ENCODE results near the gene TFAP2D.

TFAP2D gene

DNA sequence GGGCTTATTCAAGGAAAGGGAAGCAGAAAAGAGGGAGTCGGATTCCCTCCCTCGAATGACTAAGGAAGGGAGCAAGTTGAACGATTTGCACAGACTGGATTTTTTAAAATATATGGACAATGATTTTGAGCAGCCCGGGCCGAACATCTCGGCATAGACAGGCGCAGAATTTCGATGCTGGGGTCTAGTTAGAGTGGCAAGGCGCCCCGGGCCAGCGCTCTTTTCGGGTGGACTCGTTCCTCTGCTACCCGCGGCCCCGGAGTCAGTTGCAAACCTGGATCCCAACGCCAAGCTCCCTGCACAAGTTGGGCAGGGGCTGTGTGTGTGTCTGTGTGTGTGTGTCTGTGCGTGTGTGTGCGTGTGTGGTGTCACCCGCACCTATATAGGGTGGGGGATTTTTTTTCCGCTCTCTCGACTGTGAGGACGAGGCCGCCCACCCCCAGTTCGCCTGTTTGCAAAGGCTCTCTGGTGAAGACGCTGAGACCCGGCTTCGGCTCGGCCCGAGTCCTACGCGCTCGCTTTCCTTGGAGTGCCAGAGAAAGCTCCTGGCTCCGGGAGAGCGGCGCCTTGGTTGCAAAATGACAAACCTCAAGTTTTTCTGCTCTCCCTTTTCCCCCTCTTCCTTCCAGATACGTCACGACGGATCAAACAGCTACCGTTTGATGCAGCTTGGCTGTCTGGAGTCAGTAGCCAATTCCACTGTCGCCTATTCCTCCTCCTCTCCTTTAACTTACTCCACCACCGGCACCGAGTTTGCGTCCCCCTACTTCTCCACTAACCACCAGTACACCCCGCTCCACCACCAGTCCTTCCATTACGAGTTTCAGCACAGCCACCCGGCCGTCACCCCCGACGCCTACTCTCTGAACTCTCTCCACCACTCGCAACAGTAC lies 1.4 kb downstream of the TFAP2D start:
- Histone ChIP-seq H3K4me1 (no peaks in the 10 kb centered on the region), H3K9me3 (no peaks in the 10 kb centered on the region), H3K4me3 (ENCODE audit: low read depth, low read length) (peak overlapping the region; percentile 49), H3K27me3 (peaks cover 41% of the 10 kb centered on the region), H3K36me3 (no peaks in the 10 kb centered on the region)
- TF ChIP-seq, protein P1, sequence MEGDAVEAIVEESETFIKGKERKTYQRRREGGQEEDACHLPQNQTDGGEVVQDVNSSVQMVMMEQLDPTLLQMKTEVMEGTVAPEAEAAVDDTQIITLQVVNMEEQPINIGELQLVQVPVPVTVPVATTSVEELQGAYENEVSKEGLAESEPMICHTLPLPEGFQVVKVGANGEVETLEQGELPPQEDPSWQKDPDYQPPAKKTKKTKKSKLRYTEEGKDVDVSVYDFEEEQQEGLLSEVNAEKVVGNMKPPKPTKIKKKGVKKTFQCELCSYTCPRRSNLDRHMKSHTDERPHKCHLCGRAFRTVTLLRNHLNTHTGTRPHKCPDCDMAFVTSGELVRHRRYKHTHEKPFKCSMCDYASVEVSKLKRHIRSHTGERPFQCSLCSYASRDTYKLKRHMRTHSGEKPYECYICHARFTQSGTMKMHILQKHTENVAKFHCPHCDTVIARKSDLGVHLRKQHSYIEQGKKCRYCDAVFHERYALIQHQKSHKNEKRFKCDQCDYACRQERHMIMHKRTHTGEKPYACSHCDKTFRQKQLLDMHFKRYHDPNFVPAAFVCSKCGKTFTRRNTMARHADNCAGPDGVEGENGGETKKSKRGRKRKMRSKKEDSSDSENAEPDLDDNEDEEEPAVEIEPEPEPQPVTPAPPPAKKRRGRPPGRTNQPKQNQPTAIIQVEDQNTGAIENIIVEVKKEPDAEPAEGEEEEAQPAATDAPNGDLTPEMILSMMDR (IDR thresholded peaks at IDR 0.05; ENCODE audit: low read depth, low read length): no peak
- no peak for DNase-seq

DNA sequence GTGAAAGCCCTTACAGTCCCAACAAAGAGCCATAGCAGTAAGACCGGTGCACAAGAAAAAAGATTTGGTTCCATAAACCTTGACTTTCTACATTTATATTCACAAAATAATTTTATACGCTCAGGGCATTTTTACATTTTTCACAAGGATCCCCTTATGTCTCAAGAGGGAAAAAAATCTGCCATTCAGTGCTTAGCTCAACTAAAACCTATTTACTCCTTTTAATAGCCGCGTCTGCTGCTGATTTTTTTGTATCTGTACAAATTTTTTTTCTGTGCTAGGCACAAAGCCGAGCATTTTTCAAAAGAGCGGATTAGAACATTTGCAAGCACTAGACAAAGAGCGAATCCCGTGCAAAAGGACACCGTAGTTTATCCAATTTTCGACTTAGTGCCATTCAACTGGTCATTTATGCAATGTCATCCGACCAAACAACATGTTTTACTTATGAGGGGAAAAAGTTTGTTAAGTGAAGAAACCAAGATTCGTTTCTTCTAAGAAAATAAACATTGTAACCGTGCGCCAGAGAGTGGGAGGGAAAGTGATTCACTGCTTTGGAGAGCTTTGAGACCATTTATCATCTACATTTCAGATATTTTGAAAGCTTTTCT lies 3.7 kb downstream of the TFAP2D start:
- Histone ChIP-seq H3K36me3 (no peaks in the 10 kb centered on the region), H3K4me3 (ENCODE audit: low read depth, low read length) (no peak overlapping the region), H3K9me3 (no peaks in the 10 kb centered on the region), H3K4me1 (no peaks in the 10 kb centered on the region), H3K27me3 (peaks cover 41% of the 10 kb centered on the region)
- DNase-seq: no peak
- TF ChIP-seq, protein P1 (IDR thresholded peaks at IDR 0.05; ENCODE audit: low read depth, low read length): no peak

DNA sequence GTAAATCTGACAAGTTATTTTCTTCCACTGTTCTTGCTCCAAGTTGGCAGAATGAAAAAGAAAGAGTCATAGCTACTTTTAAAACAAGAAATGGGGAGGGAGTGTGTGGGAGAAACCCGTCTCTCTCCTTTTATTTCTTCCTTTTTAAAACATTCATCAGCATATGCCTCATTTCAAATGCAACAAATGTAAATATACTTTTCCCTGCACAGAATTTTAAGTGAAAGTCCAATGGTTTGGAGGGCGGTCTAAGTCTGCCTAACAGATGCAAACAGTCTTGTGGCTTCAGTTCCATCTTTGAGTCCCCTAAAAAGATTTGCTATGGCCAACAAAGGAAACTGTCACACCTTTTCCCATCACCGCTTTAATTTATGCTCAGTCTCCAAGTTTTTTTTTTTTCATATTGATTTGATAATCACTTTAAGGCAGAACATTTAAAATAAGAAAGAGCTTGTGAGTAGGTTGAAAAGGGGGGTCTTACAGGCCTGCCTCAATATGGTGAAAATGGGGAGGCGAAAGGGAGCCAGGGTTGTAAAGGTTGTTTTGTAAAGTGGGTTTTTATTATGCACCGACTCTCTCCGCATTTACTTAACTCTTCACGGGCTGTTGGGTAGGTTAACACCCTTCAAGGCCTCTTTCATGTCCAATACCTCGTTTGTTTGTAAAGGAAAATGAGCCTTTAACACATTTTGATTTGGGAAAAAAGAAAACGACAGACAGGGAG lies 4.6 kb downstream of the TFAP2D start:
- Histone ChIP-seq H3K36me3 (no peaks in the 10 kb centered on the region), H3K9me3 (no peaks in the 10 kb centered on the region), H3K27me3 (peaks cover 39% of the 10 kb centered on the region), H3K4me3 (ENCODE audit: low read depth, low read length) (no peak overlapping the region), H3K4me1 (no peaks in the 10 kb centered on the region)
- DNase-seq: no peak
- TF ChIP-seq, protein P1 (IDR thresholded peaks at IDR 0.05; ENCODE audit: low read depth, low read length): no peak

DNA sequence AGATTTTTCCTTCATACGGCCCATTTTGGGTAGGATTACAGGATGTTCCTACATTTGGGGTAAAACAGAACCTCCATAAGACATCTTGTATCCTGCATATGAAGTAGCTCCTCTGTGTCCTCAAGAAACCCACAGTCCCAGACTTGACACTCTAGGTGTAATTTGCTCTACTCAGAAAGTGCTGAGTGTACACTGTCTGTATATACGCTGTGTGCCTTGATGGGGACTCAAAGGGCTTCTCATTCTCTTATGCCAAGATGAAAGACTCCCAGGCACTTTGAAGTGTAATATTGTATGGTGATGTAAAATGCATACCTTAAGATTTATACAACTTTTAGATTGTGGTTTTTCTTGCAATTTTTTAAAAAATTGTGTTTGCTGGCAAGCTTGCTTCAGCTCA lies 5.2 kb downstream of the TFAP2D start:
- H3K27me3 ChIP-seq: peaks cover 32% of the 10 kb centered on the region
- H3K4me3 ChIP-seq (ENCODE audit: low read depth, low read length): no peak overlapping the region
- TF ChIP-seq, protein P1 (IDR thresholded peaks at IDR 0.05; ENCODE audit: low read depth, low read length): no peak
- DNase-seq: no peak
- H3K4me1 ChIP-seq: no peaks in the 10 kb centered on the region
- no peaks in the 10 kb centered on the region for H3K9me3 ChIP-seq
- H3K36me3 ChIP-seq: no peaks in the 10 kb centered on the region

DNA sequence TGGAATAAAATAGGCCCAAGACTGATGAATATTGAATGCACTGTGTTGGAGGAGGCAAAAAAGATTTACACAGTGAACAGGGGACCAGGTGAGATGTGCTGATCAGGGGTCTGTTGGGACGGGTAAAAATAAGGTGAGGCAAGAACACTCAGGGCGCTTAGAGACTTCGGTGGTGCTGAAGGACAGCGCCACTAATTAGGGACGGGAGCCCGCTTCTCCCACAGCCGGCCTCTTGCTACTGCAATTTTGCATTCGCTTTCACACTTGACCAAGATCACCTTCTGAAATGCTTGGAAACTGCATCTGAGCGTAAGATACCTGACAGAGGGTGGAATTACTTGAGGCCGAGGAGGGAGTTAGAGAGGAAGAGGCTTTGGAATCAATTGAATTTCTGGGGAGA lies 7.3 kb downstream of the TFAP2D start:
- H3K27me3 ChIP-seq: peaks cover 25% of the 10 kb centered on the region
- H3K4me1 ChIP-seq: no peaks in the 10 kb centered on the region
- no peaks in the 10 kb centered on the region for H3K9me3 ChIP-seq
- H3K36me3 ChIP-seq: no peaks in the 10 kb centered on the region
- no peak for DNase-seq
- TF ChIP-seq, protein P1 (IDR thresholded peaks at IDR 0.05; ENCODE audit: low read depth, low read length): no peak
- no peak overlapping the region for H3K4me3 ChIP-seq (ENCODE audit: low read depth, low read length)
